ENCODE results near the gene ABL1.

GRCh38 chr9:130873966-130874365 is 38.9 kb downstream of the ABL1 start:
- TF ChIP-seq TAF1 (IDR thresholded peaks at IDR 0.05; ENCODE audit: borderline replicate concordance, insufficient read depth, low read length) (no peak), POLR2AphosphoS5 (IDR thresholded peaks at IDR 0.05; ENCODE audit: low read depth, low read length) (no peak), REST (IDR thresholded peaks at IDR 0.05; ENCODE audit: insufficient read depth in 1 of 2, low read depth in 2 of 2, low read length in 2 of 2) (no peak)

Data from PFSK-1 (cell line).